ENCODE results near the gene NFIA.

NFIA gene

GRCh38 chr1:61356016-61356415, 273.7 kb downstream of the NFIA start:
- TF ChIP-seq POU2F2 (IDR thresholded peaks at IDR 0.05; ENCODE audit: low read depth, low read length): no peak
- TF ChIP-seq SPI1 (IDR thresholded peaks at IDR 0.05; ENCODE audit: low read depth, low read length): no peak
- TF ChIP-seq POLR2AphosphoS5 (IDR thresholded peaks at IDR 0.05; ENCODE audit: low read depth, low read length): no peak
- TF ChIP-seq PAX5 (IDR thresholded peaks at IDR 0.05; ENCODE audit: insufficient read depth, low read length, severe bottlenecking): no peak
- no peak for TF ChIP-seq POLR2A (IDR thresholded peaks at IDR 0.05; ENCODE audit: low read depth, low read length)
- TF ChIP-seq TAF1 (IDR thresholded peaks at IDR 0.05; ENCODE audit: low read depth, low read length): no peak
- DNase-seq (ENCODE audit: insufficient read length, low spot score): no peak
- no peak for FAIRE-seq

GRCh38 chr1:61356995-61357394, 274.6 kb downstream of the NFIA start:
- no peak for TF ChIP-seq POLR2A (IDR thresholded peaks at IDR 0.05; ENCODE audit: low read depth, low read length)
- no peak for TF ChIP-seq TAF1 (IDR thresholded peaks at IDR 0.05; ENCODE audit: low read depth, low read length)
- TF ChIP-seq PAX5 (IDR thresholded peaks at IDR 0.05; ENCODE audit: insufficient read depth, low read length, severe bottlenecking): no peak
- TF ChIP-seq SPI1 (IDR thresholded peaks at IDR 0.05; ENCODE audit: low read depth, low read length): no peak
- no peak for TF ChIP-seq POU2F2 (IDR thresholded peaks at IDR 0.05; ENCODE audit: low read depth, low read length)
- TF ChIP-seq POLR2AphosphoS5 (IDR thresholded peaks at IDR 0.05; ENCODE audit: low read depth, low read length): no peak
- FAIRE-seq: no peak
- no peak for DNase-seq (ENCODE audit: insufficient read length, low spot score)

DNA sequence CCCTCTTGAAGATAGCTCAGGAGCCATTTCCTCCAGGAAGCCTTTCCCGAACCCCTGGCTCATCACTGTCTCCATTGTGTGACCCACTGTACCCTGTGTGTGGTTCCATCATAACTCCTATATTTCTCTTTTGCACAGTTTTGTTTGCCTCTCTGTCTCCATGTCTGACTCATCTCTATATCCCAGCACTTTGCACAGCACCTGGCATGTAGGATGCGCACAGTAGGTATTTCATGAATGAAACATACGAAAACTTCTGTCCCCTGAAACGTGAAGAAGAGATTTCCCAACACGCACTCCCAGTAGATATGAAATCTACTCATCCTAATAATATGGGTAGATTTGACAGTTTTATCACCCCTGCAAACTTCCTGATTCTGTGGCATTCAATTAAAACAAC, 275.2 kb downstream of the NFIA start:
- DNase-seq (ENCODE audit: insufficient read length, low spot score) (no peak), FAIRE-seq (no peak)
- TF ChIP-seq POU2F2 (IDR thresholded peaks at IDR 0.05; ENCODE audit: low read depth, low read length) (no peak), TAF1 (IDR thresholded peaks at IDR 0.05; ENCODE audit: low read depth, low read length) (no peak), SPI1 (IDR thresholded peaks at IDR 0.05; ENCODE audit: low read depth, low read length) (no peak), POLR2AphosphoS5 (IDR thresholded peaks at IDR 0.05; ENCODE audit: low read depth, low read length) (no peak), PAX5 (IDR thresholded peaks at IDR 0.05; ENCODE audit: insufficient read depth, low read length, severe bottlenecking) (no peak), POLR2A (IDR thresholded peaks at IDR 0.05; ENCODE audit: low read depth, low read length) (no peak)

DNA sequence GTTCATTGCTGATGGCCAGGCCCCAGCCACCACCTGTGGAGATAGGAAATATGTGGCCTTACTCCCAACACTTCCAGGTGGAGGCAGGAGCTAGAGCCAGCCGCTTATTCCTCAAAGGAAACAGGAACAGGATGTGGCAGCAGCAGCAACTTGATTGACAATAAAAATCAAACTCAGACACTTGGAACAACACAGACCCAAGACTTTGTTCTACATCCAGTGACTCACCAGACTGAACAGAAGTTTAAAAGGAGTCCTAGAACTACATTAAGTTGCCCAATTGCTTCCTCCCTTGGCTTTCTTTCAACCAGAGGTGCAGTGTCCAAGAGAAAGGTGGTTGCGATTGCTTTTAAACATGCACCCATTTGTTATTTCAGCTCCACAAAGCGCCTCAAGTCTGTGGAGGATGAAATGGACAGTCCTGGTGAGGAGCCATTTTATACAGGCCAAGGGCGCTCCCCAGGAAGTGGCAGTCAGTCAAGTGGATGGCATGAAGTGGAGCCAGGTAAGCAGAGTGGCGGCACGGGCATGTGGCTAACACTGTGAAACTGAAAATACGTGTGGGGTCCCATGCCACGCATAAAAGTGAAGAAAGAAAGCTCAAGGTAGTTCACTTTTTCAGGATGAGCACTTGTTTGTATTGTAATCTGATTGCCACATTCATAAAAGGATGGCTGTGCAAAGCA, 276.6 kb downstream of the NFIA start:
- FAIRE-seq: no peak
- TF ChIP-seq POLR2A (IDR thresholded peaks at IDR 0.05; ENCODE audit: low read depth, low read length) (no peak), TAF1 (IDR thresholded peaks at IDR 0.05; ENCODE audit: low read depth, low read length) (no peak), POLR2AphosphoS5 (IDR thresholded peaks at IDR 0.05; ENCODE audit: low read depth, low read length) (no peak), SPI1 (IDR thresholded peaks at IDR 0.05; ENCODE audit: low read depth, low read length) (no peak), PAX5 (IDR thresholded peaks at IDR 0.05; ENCODE audit: insufficient read depth, low read length, severe bottlenecking) (no peak), POU2F2 (IDR thresholded peaks at IDR 0.05; ENCODE audit: low read depth, low read length) (no peak)

DNA sequence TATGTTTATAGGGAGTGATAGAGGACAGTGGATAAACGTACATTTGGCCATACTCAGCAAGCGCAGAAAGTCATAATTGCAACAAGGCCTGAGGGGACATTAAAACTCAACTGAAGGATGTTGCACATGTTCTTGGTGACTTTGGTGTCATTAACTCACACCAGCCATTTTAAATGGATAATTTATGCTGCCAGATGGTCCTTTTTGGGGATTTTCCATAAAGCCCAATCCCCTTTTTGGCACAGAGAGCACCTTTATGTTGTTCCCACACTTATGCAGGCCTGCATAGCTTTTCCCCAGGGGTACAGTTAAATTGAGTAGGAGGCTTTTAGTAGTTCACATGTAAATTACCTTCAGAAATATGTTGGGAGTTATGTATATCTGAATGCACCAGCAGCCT, 279.6 kb downstream of the NFIA start:
- TF ChIP-seq POLR2AphosphoS5 (IDR thresholded peaks at IDR 0.05; ENCODE audit: low read depth, low read length): no peak
- TF ChIP-seq TAF1 (IDR thresholded peaks at IDR 0.05; ENCODE audit: low read depth, low read length): no peak
- TF ChIP-seq PAX5 (IDR thresholded peaks at IDR 0.05; ENCODE audit: insufficient read depth, low read length, severe bottlenecking): no peak
- no peak for TF ChIP-seq SPI1 (IDR thresholded peaks at IDR 0.05; ENCODE audit: low read depth, low read length)
- no peak for TF ChIP-seq POU2F2 (IDR thresholded peaks at IDR 0.05; ENCODE audit: low read depth, low read length)
- FAIRE-seq (no peak), DNase-seq (ENCODE audit: insufficient read length, low spot score) (no peak)

More for the DNA sequence above, 276.6 kb downstream of the NFIA start:
- DNase-seq (ENCODE audit: insufficient read length, low spot score): no peak

DNA sequence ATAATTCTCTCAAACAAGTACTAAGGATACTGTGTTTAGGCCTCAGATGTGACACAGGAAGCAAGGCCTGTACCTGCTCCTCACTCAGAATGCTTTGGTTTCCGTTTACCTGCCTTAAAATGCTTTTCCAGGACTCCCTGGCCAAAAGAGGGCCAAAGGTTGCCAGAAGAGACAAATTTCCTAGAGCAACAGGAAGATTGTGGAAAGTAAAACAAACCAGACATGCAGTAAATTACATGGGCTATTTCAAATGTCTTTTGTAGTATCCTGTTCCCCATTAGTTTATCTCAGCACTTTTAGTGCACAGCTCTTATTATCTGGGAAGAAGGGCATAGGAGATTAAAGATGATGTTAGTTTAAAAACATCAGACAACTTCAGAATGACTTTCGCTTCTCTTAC, 280.0 kb downstream of the NFIA start:
- FAIRE-seq: no peak

DNA sequence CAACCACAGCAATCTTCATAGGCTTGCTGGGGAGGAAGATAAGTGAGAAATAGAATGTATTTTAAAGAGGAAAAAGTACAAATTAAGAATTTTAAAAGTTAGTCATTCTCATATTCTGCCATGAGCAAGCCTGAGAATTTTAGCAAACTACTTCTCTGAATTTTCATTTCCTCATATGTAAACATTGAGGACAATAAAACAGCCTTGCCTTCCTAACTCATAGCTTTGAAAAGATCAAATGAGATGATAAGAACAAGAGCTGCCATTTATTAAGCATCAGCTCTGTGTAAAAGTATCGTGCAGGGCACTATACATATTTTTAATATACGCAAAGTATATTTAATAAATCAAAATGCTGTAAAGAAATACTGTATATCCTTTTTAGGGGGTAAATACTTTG, 286.0 kb downstream of the NFIA start:
- TF ChIP-seq SPI1 (IDR thresholded peaks at IDR 0.05; ENCODE audit: low read depth, low read length) (no peak), PAX5 (IDR thresholded peaks at IDR 0.05; ENCODE audit: insufficient read depth, low read length, severe bottlenecking) (no peak), TAF1 (IDR thresholded peaks at IDR 0.05; ENCODE audit: low read depth, low read length) (no peak), POLR2A (IDR thresholded peaks at IDR 0.05; ENCODE audit: low read depth, low read length) (no peak), POLR2AphosphoS5 (IDR thresholded peaks at IDR 0.05; ENCODE audit: low read depth, low read length) (no peak), POU2F2 (IDR thresholded peaks at IDR 0.05; ENCODE audit: low read depth, low read length) (no peak)
- DNase-seq (ENCODE audit: insufficient read length, low spot score): no peak
- no peak for FAIRE-seq

More for the DNA sequence above, 280.0 kb downstream of the NFIA start:
- DNase-seq (ENCODE audit: insufficient read length, low spot score): no peak
- TF ChIP-seq SPI1 (IDR thresholded peaks at IDR 0.05; ENCODE audit: low read depth, low read length) (no peak), POU2F2 (IDR thresholded peaks at IDR 0.05; ENCODE audit: low read depth, low read length) (no peak), POLR2A (IDR thresholded peaks at IDR 0.05; ENCODE audit: low read depth, low read length) (no peak), POLR2AphosphoS5 (IDR thresholded peaks at IDR 0.05; ENCODE audit: low read depth, low read length) (no peak), TAF1 (IDR thresholded peaks at IDR 0.05; ENCODE audit: low read depth, low read length) (no peak)

DNA sequence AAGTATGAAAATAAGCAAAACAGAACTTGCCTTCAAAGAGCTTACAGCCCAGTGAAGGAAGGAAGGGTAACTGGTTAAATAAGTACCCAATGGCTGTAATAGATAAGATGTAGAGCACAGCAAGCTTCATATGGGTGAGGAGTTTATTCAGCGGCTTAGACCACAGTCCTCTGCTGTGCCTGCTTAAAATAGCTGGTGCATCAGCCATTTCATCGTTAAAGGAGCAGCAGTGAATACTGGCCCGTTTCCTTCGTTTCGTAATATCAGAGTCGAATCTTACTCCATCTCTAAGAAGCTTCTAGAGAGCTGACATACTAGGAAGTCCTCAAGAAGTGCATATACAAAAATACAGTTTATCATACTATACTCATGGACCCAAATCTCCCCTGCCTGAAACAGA, 286.5 kb downstream of the NFIA start:
- no peak for DNase-seq (ENCODE audit: insufficient read length, low spot score)
- TF ChIP-seq TAF1 (IDR thresholded peaks at IDR 0.05; ENCODE audit: low read depth, low read length) (no peak), POLR2A (IDR thresholded peaks at IDR 0.05; ENCODE audit: low read depth, low read length) (no peak), POU2F2 (IDR thresholded peaks at IDR 0.05; ENCODE audit: low read depth, low read length) (no peak), PAX5 (IDR thresholded peaks at IDR 0.05; ENCODE audit: insufficient read depth, low read length, severe bottlenecking) (no peak), SPI1 (IDR thresholded peaks at IDR 0.05; ENCODE audit: low read depth, low read length) (no peak)
- FAIRE-seq: no peak

GRCh38 chr1:61370177-61370912, 288.0 kb downstream of the NFIA start:
- DNase-seq (ENCODE audit: insufficient read length, low spot score) (no peak), FAIRE-seq (no peak)
- no peak for TF ChIP-seq POLR2A (IDR thresholded peaks at IDR 0.05; ENCODE audit: low read depth, low read length)
- no peak for TF ChIP-seq POU2F2 (IDR thresholded peaks at IDR 0.05; ENCODE audit: low read depth, low read length)
- TF ChIP-seq POLR2AphosphoS5 (IDR thresholded peaks at IDR 0.05; ENCODE audit: low read depth, low read length): no peak
- no peak for TF ChIP-seq PAX5 (IDR thresholded peaks at IDR 0.05; ENCODE audit: insufficient read depth, low read length, severe bottlenecking)
- no peak for TF ChIP-seq TAF1 (IDR thresholded peaks at IDR 0.05; ENCODE audit: low read depth, low read length)
- TF ChIP-seq SPI1 (IDR thresholded peaks at IDR 0.05; ENCODE audit: low read depth, low read length): no peak

Data from GM12891 (cell line).